ENCODE results near the gene OOSP4A.

DNA sequence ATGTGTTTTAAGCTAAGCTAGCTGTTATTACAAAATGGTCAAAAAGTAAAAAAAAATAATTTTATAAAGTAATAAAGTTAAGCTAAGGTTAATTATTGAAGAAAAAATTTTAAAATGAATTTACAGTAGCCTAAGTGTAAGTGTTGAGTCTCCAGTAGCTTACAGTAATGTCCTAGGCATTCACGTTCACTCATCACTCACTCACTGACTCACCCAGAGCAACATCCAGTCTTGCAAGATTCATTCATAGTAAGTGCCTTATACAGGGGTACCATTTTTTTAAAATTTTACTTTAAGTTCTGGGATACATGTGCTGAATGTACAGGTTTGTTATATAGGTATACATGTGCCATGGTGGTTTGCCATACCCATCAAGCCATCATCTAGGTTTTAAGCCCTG lies 41.5 kb downstream of the OOSP4A start:
- TF ChIP-seq POLR2A (IDR thresholded peaks at IDR 0.05), result no peak
- TF ChIP-seq, protein P1, sequence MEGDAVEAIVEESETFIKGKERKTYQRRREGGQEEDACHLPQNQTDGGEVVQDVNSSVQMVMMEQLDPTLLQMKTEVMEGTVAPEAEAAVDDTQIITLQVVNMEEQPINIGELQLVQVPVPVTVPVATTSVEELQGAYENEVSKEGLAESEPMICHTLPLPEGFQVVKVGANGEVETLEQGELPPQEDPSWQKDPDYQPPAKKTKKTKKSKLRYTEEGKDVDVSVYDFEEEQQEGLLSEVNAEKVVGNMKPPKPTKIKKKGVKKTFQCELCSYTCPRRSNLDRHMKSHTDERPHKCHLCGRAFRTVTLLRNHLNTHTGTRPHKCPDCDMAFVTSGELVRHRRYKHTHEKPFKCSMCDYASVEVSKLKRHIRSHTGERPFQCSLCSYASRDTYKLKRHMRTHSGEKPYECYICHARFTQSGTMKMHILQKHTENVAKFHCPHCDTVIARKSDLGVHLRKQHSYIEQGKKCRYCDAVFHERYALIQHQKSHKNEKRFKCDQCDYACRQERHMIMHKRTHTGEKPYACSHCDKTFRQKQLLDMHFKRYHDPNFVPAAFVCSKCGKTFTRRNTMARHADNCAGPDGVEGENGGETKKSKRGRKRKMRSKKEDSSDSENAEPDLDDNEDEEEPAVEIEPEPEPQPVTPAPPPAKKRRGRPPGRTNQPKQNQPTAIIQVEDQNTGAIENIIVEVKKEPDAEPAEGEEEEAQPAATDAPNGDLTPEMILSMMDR (IDR thresholded peaks at IDR 0.05), result no peak
